OCI-LY3 (cell line): ENCODE measurements around the gene LAIR2.

Experiments
- EZH2phosphoT487 ChIP-seq: fragments of 200-600 bp; shearing (Covaris generic); IDR thresholded peaks from 2 replicates; pipeline ENCODE4 v1.6.1; 2018; ENCODE audit warnings: antibody characterized with exemption, mixed run types, low read depth
- TF ChIP-seq, protein P1 (sequence below): fragments of 200-600, 300-600 bp; sonication (generic); IDR thresholded peaks from 2 replicates; pipeline ENCODE4 v1.5.1; 2014; ENCODE audit warnings: antibody characterized with exemption, low read length, low read depth

DNA sequence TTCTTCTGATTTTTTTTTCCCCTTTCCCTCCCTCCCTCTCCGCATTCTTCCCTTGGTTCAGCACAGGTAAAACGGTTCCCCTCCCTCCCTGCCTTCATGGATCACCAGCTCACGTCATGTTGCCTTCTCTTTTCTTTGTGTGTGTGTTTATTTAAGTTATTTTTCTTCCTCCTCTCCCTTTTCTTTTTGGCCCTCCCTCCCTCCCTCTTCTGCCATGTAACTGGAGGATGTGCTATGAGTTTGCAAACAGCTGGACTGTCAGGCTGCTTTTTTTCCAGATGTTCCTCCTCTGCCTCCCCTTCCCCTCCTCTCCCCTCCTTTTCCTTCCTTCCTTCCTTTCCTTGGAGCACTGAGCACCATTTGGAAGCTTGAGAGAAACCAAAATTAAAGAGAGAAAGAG is 41.0 kb upstream of the LAIR2 start:
- TF ChIP-seq, protein P1, sequence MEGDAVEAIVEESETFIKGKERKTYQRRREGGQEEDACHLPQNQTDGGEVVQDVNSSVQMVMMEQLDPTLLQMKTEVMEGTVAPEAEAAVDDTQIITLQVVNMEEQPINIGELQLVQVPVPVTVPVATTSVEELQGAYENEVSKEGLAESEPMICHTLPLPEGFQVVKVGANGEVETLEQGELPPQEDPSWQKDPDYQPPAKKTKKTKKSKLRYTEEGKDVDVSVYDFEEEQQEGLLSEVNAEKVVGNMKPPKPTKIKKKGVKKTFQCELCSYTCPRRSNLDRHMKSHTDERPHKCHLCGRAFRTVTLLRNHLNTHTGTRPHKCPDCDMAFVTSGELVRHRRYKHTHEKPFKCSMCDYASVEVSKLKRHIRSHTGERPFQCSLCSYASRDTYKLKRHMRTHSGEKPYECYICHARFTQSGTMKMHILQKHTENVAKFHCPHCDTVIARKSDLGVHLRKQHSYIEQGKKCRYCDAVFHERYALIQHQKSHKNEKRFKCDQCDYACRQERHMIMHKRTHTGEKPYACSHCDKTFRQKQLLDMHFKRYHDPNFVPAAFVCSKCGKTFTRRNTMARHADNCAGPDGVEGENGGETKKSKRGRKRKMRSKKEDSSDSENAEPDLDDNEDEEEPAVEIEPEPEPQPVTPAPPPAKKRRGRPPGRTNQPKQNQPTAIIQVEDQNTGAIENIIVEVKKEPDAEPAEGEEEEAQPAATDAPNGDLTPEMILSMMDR = no peak
- no peak for TF ChIP-seq EZH2phosphoT487
